PC-3 (cell line): ENCODE measurements around the gene PEPD.

ENCODE experiments used
- EZH2 ChIP-seq: fragments of 300-600 bp; sonication (generic); IDR thresholded peaks from one replicate; pipeline ENCODE4 v1.6.1; 2017; ENCODE audit warnings: antibody characterized with exemption, mild to moderate bottlenecking, low read length; ENCODE audit not compliant: unreplicated experiment
- EZH2phosphoT487 ChIP-seq: fragments of 300-600 bp; sonication (generic); IDR thresholded peaks from 2 replicates; pipeline ENCODE4 v1.6.1; 2018; ENCODE audit warnings: mild to moderate bottlenecking, antibody characterized with exemption, low read length, borderline replicate concordance

DNA sequence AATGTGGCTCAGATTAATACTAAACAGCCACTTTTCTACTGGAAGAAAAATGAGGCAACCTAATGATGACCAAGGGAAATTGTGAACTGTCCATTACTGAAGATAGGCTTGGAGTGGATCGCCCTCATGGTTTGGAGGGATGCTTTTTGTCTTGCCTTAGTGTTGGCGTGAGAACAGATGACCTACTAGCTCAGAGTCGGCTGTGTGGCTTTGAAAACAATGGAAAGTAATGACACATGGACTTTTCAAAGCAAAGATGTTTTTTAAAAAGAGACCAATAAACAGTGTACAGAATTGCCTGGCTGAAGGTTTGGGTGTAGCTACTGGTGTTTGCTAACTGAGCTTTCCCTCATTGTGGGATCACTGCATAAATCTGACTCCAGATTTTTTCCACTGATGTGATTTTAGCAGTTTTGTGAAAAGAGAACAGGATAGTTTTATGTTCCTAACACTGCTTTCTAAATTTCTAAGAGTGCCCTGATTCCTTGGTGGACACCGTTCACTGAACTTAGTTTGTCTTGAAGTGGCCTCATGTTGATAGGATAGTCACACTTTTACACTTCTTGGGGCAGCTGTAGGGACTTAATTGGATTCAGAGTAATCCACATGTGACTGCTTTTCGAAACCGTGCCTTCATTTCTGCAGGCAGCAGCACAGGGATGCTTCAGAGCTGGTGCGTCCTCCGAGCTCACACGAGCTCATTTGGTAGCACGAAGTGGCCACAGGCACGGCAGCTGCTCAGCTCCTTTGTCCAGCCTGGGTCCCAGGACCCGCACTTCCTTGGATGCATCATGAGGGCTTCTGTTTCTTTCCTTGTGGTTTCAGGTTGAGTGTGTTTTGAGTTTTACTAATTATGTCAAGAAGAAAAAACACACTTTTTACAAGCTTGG, 143.8 kb downstream of the PEPD start:
- TF ChIP-seq EZH2 (no peak), EZH2phosphoT487 (no peak)
